ENCODE measurements around the gene SNAP47. TPM values are rescaled to one million over a fixed set of nuclear protein-coding genes. Genes with fewer than 3 reads are reported as not detected.

Gene SNAP47
- total RNA-seq, 4 donors from 2014 or later, result 25.2 to 41.9 (median 34.7) TPM

- DNase-seq (ENCODE audit: low spot score in 2 of 2), result no peak
- no peak within 1 kb of the TSS for H3K4me3 ChIP-seq (ENCODE audit: low read depth, poor library complexity, severe bottlenecking)
- no peak for TF ChIP-seq POLR2A (IDR thresholded peaks at IDR 0.05)
- TF ChIP-seq CTCF (IDR thresholded peaks at IDR 0.05), result no peak
- intact Hi-C loops (cut with DNase I; ENCODE audit: low total_unique reads), result no loop called here
- WGBS, 2 donors, result 93 to 95% methylated on average over 34 to 44 of the region's 44 CpGs
Measured at GRCh38 chr1:227815468-227816409, 80.5 kb downstream of the SNAP47 start, which contains the start of gene PRSS38. PRSS38 (plus strand) TSS chr1:227815675; CDS start chr1:227815717, 42 bp downstream.

GRCh38 chr1:227816750-227817446 is 81.7 kb downstream of the SNAP47 start:
- H3K4me3 ChIP-seq (ENCODE audit: low read depth, poor library complexity, severe bottlenecking), result no peak overlapping the region
- no peak for DNase-seq (ENCODE audit: low spot score in 2 of 2)
- TF ChIP-seq POLR2A (IDR thresholded peaks at IDR 0.05), result no peak
- TF ChIP-seq CTCF (IDR thresholded peaks at IDR 0.05), result no peak
- WGBS, 2 donors, result 88 to 89% methylated on average over 13 to 16 of the region's 16 CpGs
- intact Hi-C loops (cut with DNase I; ENCODE audit: low total_unique reads), result no loop called here

- WGBS, 2 donors, result 85 to 90% methylated on average over 1 of the region's 1 CpG
Measured at GRCh38 chr1:227823537-227823936, 88.3 kb downstream of the SNAP47 start.

GRCh38 chr1:227824204-227824603 is 89.0 kb downstream of the SNAP47 start:
- DNase-seq (ENCODE audit: low spot score in 2 of 2), result no peak
- intact Hi-C loops (cut with DNase I; ENCODE audit: low total_unique reads), result no loop called here
- no peak for TF ChIP-seq CTCF (IDR thresholded peaks at IDR 0.05)
- no peak for TF ChIP-seq POLR2A (IDR thresholded peaks at IDR 0.05)
- H3K4me3 ChIP-seq (ENCODE audit: low read depth, poor library complexity, severe bottlenecking), result no peak overlapping the region
- WGBS, 2 donors, result 46 to 47% methylated on average over 2 of the region's 2 CpGs

More at GRCh38 chr1:227823537-227823936, 88.3 kb downstream of the SNAP47 start:
- DNase-seq (ENCODE audit: low spot score in 2 of 2), result no peak
- intact Hi-C loops (cut with DNase I; ENCODE audit: low total_unique reads), result no loop called here
- TF ChIP-seq POLR2A (IDR thresholded peaks at IDR 0.05) (no peak), CTCF (IDR thresholded peaks at IDR 0.05) (no peak)
- no peak overlapping the region for H3K4me3 ChIP-seq (ENCODE audit: low read depth, poor library complexity, severe bottlenecking)

GRCh38 chr1:227828786-227829185 is 93.6 kb downstream of the SNAP47 start:
- no peak for DNase-seq (ENCODE audit: low spot score in 2 of 2)
- no peak for TF ChIP-seq CTCF (IDR thresholded peaks at IDR 0.05)
- no peak for TF ChIP-seq POLR2A (IDR thresholded peaks at IDR 0.05)
- no peak overlapping the region for H3K4me3 ChIP-seq (ENCODE audit: low read depth, poor library complexity, severe bottlenecking)
- intact Hi-C loops (cut with DNase I; ENCODE audit: low total_unique reads), result no loop called here
- WGBS, 2 donors, result 79 to 80% methylated on average over 3 of the region's 3 CpGs

Other genes starting within 250 kb of the SNAP47 start
- 1 to 10 TPM; 1.2 to 6.8 (median 2.5) TPM for gene ZNF678, start 171.9 kb upstream of the SNAP47 start, total RNA-seq
- 10 to 100 TPM; 11.8 to 22.9 (median 14.6) TPM for gene JMJD4, start 133 bp upstream of the SNAP47 start, total RNA-seq
- not detected for gene PRSS38, start 80.2 kb downstream of the SNAP47 start, total RNA-seq
- 1 to 10 TPM in 2 of 4 donors, under 1 TPM in 2; 0.72 to 2.5 (median 1.2) TPM for gene WNT9A, start 212.5 kb downstream of the SNAP47 start, total RNA-seq

Data from lower leg skin (tissue), 4 donors.